ENCODE measurements around the gene HOPX.
"Not testable (repeated sequence)": the region's sequence is repeated elsewhere in the genome, so short reads cannot be mapped to it uniquely, and the experiment has no call there.

Gene HOPX

DNA sequence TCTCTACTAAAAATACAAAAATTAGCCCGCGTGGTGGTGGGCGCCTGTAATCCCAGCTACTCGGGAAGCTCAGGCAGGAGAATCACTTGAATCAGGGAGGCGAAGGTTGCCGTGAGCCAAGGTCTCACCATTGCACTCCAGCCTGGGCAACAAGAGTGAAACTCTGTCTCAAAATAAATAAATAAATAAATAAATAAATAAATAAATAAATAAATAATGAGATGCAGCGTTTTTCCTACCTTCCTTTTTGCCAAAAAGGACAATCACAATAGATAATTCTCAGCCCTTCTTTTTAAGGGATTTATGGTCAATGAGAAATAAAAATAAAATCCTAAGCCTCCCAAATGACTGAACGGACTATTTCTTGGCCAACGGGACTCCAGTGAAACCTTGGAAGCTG, 46.1 kb downstream of the HOPX start:
- not testable (repeated sequence) for H3K4me3 Mint-ChIP-seq; H3K9me3 Mint-ChIP-seq (ENCODE audit: low read depth); H3K27ac Mint-ChIP-seq; H3K27me3 Mint-ChIP-seq; H3K4me1 Mint-ChIP-seq (ENCODE audit: low read depth); H3K36me3 Mint-ChIP-seq

DNA sequence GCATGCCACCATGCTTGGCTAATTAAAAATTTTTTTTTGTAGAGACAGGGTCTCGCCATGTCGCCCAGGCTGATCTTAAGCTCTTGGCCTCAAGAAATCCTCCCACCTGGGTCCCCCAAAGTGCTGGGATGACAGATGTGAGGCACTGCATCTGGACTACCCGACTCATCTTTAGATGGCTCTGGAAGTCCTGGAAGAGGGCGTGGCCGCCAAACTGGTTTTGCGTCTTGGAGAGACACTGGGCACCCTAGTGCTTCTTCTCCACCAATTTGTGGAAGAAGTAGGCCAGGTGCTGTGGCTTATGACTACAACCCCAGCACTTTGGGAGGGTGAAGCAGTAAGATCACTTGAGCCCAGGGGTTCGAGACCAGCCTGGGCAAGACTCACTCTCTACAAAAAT, 47.6 kb downstream of the HOPX start:
- Mint-ChIP-seq H3K4me3 (no peak overlapping the region), H3K27me3 (no peaks in the 10 kb centered on the region), H3K36me3 (peaks cover 3% of the 10 kb centered on the region), H3K9me3 (ENCODE audit: low read depth) (peaks cover 4% of the 10 kb centered on the region), H3K27ac (no peak overlapping the region), H3K4me1 (ENCODE audit: low read depth) (no peaks in the 10 kb centered on the region)

DNA sequence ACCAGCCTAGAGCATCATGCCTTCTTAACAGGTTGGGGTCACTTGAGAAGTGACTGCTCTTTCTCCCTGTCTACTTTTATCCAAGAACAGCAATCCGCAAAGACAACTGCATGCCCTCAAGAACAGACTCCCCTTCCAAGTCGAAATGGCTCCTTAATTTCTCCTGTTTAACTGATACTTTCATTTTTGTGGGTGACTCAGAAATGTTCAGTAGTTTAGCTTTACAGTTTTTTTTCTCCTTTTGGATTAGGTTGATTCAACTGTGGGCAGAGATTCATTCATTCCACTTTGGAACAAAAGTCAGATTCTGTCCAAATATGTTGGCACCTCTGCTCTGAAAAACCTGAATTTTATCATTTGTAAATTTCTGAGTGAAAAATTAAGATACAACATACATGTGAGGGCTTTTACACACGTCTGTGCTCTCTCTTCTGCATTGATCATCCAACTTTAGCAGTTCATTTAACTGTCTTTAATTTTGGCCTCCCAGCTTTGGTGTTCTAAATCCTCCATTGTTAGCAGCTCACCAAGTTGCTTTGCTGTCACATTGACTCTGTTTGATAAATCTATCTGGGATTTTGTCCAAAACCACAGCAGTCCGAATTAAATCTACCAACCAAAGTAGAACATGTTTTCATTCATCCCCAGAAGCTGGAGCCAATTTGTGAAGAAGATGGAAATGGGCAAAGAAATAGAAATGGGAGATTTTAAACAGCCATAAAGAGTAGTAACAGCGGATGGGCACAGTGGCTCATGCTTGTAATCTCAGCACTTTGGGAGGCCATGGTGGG, 50.0 kb downstream of the HOPX start:
- Mint-ChIP-seq H3K4me3 (no peak overlapping the region), H3K9me3 (ENCODE audit: low read depth) (peaks cover 7% of the 10 kb centered on the region)

DNA sequence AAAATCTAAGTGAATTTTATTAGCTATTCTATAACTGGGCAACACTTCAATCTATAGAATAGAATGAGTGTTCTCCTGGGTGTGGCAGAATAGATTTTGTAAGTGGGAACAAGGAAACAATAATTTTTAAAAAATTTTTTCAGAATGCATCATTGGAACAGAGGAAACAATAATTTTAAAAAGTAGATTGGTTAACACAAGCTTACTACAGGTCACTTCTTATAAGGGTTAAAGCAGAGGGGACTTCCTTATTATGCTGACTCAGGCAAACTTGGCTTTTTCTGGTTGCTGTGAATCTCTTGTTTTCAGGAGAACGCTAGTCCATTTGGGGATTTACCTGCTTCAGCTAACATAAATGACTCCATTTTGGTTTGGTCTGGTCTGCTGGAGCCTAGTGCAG, 52.5 kb downstream of the HOPX start:
- H3K27me3 Mint-ChIP-seq: peaks cover 1% of the 10 kb centered on the region
- H3K4me3 Mint-ChIP-seq: no peak overlapping the region
- no peak overlapping the region for H3K27ac Mint-ChIP-seq
- H3K36me3 Mint-ChIP-seq: peaks cover 12% of the 10 kb centered on the region
- H3K9me3 Mint-ChIP-seq (ENCODE audit: low read depth): peaks cover 14% of the 10 kb centered on the region
- no peaks in the 10 kb centered on the region for H3K4me1 Mint-ChIP-seq (ENCODE audit: low read depth)

More for the DNA sequence above, 50.0 kb downstream of the HOPX start:
- Mint-ChIP-seq H3K4me1 (ENCODE audit: low read depth) (no peaks in the 10 kb centered on the region), H3K27ac (no peak overlapping the region), H3K36me3 (peaks cover 6% of the 10 kb centered on the region), H3K27me3 (no peaks in the 10 kb centered on the region)

DNA sequence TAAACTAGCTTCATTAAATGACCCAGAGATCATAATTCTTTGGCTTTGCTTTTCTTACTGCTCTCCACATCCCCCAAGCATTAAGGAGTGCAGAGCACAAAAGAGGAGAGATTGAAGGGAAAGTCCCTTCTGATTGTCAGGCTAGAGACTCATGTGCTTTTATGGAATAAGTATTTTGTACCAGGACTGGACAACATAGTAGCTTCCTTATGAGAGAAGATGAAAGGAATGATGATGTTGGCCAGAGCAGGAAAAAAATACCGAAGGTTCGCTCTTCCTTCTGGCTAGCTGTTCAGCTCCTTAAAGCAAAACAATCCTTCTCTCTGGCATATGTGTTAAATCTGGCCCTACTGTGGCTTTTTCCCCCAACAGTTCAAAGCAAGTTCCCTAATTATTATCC, 53.1 kb downstream of the HOPX start:
- Mint-ChIP-seq H3K9me3 (ENCODE audit: low read depth) (peaks cover 16% of the 10 kb centered on the region), H3K4me3 (no peak overlapping the region), H3K36me3 (peaks cover 14% of the 10 kb centered on the region), H3K27me3 (peaks cover 3% of the 10 kb centered on the region), H3K4me1 (ENCODE audit: low read depth) (no peaks in the 10 kb centered on the region), H3K27ac (no peak overlapping the region)

DNA sequence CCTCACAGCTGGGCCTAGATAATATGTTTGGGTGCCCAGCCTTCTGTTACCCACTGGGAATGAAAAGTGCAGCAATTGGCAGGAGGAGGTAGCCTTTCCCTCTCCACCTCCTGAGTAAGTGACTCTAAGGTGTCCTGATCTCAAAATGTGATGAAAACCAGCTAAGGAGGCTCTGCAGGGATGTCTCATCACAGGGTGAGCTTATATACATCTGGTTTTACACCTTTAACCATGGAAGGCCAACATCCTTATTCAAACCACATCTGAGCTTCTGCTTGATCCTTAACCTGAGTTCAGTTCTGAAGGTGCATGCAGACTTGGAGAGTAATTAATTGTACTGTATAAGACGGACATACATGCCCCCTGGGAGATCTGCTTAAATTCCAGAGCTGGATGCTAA, 53.7 kb downstream of the HOPX start:
- Mint-ChIP-seq H3K4me3 (no peak overlapping the region), H3K4me1 (ENCODE audit: low read depth) (no peaks in the 10 kb centered on the region), H3K9me3 (ENCODE audit: low read depth) (peaks cover 16% of the 10 kb centered on the region), H3K36me3 (peaks cover 14% of the 10 kb centered on the region), H3K27me3 (peaks cover 3% of the 10 kb centered on the region), H3K27ac (no peak overlapping the region)

DNA sequence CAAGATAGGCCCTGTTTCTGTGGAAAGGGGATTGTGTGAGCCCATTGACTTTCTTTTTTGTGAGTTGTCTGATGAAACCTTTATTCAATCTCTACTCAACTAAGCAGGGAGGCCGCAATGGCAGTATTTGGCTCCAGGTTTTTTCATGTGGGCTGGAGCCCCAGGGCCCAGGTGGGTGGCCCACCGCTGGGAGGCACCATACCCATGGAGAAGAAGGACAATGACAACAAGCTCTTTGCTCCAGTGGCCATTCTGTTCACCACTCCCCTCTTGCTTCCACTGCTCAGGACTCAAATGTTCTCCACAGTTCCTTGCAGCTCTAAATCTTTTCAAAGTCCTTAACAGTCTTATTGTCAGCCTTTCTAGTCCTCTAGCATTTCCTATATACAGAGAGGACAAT, 54.1 kb downstream of the HOPX start:
- Mint-ChIP-seq H3K4me3 (no peak overlapping the region), H3K4me1 (ENCODE audit: low read depth) (no peaks in the 10 kb centered on the region), H3K27ac (no peak overlapping the region), H3K36me3 (peaks cover 14% of the 10 kb centered on the region), H3K27me3 (peaks cover 3% of the 10 kb centered on the region), H3K9me3 (ENCODE audit: low read depth) (peaks cover 16% of the 10 kb centered on the region)

DNA sequence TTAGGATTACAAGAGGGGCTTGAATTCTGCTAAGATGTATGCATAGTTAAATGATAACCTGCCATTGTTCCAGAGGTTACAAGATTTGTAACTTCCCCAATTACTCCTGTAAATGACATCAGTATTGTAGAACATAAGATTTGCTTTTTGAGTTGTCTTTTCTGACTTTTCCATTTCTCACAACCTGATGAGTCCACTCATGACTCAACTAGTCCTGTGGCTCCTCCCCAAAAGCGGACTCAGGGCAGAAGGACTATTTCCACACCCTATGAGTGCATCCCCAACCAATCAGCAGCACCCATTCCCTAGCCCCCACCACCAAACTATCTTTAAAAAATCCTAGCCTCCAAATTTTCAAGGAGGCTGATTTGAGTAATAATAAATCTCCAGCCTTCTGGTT, 54.7 kb downstream of the HOPX start:
- H3K27me3 Mint-ChIP-seq: peaks cover 3% of the 10 kb centered on the region
- peaks cover 16% of the 10 kb centered on the region for H3K9me3 Mint-ChIP-seq (ENCODE audit: low read depth)
- H3K4me1 Mint-ChIP-seq (ENCODE audit: low read depth): no peaks in the 10 kb centered on the region
- H3K27ac Mint-ChIP-seq: no peak overlapping the region
- H3K4me3 Mint-ChIP-seq: no peak overlapping the region
- peaks cover 14% of the 10 kb centered on the region for H3K36me3 Mint-ChIP-seq

DNA sequence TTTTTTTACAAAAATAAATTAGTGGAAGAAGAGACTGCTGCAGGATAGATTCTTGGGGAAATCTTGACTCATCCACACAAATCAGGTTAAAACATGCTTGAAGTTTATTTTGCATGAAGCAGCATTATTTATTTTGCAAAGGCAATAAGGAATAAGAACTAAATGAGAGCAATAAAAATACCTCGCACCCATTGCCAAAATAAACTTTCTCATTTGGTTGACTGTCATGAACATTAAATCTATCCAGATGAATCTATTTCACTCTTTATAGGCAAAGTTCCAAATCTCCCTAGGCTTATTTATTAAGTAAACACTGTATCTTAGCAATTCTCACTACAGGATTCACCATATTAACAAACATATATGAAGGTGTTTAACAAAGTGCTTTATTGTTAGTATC, 58.9 kb downstream of the HOPX start:
- Mint-ChIP-seq H3K27me3 (peaks cover 6% of the 10 kb centered on the region), H3K27ac (no peak overlapping the region), H3K36me3 (peaks cover 14% of the 10 kb centered on the region), H3K9me3 (ENCODE audit: low read depth) (peaks cover 16% of the 10 kb centered on the region), H3K4me3 (no peak overlapping the region), H3K4me1 (ENCODE audit: low read depth) (no peaks in the 10 kb centered on the region)

DNA sequence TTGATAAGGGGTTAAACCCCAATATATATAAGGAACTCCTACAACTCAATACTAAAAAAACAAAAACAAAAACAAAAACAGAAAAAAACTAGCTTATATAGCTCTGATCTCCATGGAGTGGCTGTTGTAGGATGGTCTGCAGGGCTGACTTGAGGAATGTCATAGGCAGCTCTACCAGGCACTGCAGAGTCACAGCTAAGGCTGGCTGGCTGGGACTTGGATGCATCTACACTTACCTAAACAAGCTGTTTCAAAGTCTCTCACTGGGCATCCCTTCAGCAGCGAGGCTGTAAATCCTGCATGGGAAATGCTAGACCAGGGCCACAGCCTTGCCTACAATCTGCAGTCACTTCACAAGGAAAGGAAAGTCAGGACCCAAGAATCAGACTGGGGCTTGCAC, 61.3 kb downstream of the HOPX start:
- H3K9me3 Mint-ChIP-seq (ENCODE audit: low read depth): peaks cover 7% of the 10 kb centered on the region
- H3K27me3 Mint-ChIP-seq: peaks cover 9% of the 10 kb centered on the region
- no peak overlapping the region for H3K27ac Mint-ChIP-seq
- H3K36me3 Mint-ChIP-seq: peaks cover 6% of the 10 kb centered on the region
- no peak overlapping the region for H3K4me3 Mint-ChIP-seq
- no peaks in the 10 kb centered on the region for H3K4me1 Mint-ChIP-seq (ENCODE audit: low read depth)

DNA sequence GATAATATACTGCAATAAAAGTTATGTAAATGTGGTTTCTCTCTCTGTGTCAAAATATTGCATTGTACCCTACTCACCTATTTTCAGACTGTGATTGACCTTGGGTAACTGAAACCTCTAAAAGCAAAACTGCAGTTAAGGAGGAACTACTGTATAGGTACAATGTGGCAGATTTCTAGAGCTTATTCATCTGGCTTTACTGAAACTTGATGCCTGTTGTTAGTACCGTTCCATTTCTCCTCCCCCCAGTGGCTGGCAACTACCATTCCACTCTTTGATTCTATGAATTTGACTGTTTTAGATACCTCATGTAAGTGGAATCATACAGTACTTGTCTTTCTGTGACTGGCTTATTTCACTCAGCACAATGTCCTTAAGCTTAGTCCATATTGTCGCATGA, 61.9 kb downstream of the HOPX start:
- Mint-ChIP-seq H3K36me3 (peaks cover 6% of the 10 kb centered on the region), H3K4me1 (ENCODE audit: low read depth) (no peaks in the 10 kb centered on the region), H3K4me3 (no peak overlapping the region), H3K27me3 (peaks cover 9% of the 10 kb centered on the region), H3K27ac (no peak overlapping the region), H3K9me3 (ENCODE audit: low read depth) (peaks cover 7% of the 10 kb centered on the region)

DNA sequence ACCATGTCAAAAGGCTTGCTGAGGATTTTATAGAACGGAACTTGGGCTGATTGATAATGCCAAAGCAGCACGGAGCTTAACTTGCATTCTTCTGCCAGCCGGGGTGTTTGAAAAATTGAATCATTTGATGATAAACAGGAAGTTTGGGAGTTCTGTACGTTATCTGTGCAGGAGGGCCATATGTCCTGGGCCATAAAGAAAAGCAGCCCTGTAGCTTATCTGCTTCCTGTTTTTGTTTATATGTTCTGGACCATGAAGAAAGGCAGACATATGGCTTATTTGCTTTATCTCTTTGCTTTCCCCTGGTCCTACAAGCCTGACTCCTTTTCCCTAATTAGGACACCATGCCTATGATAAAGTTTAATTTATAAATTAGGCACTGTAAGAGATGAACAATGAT, 62.4 kb downstream of the HOPX start:
- peaks cover 3% of the 10 kb centered on the region for H3K36me3 Mint-ChIP-seq
- peaks cover 3% of the 10 kb centered on the region for H3K9me3 Mint-ChIP-seq (ENCODE audit: low read depth)
- H3K27ac Mint-ChIP-seq: no peak overlapping the region
- H3K4me3 Mint-ChIP-seq: no peak overlapping the region
- H3K4me1 Mint-ChIP-seq (ENCODE audit: low read depth): no peaks in the 10 kb centered on the region
- peaks cover 8% of the 10 kb centered on the region for H3K27me3 Mint-ChIP-seq

DNA sequence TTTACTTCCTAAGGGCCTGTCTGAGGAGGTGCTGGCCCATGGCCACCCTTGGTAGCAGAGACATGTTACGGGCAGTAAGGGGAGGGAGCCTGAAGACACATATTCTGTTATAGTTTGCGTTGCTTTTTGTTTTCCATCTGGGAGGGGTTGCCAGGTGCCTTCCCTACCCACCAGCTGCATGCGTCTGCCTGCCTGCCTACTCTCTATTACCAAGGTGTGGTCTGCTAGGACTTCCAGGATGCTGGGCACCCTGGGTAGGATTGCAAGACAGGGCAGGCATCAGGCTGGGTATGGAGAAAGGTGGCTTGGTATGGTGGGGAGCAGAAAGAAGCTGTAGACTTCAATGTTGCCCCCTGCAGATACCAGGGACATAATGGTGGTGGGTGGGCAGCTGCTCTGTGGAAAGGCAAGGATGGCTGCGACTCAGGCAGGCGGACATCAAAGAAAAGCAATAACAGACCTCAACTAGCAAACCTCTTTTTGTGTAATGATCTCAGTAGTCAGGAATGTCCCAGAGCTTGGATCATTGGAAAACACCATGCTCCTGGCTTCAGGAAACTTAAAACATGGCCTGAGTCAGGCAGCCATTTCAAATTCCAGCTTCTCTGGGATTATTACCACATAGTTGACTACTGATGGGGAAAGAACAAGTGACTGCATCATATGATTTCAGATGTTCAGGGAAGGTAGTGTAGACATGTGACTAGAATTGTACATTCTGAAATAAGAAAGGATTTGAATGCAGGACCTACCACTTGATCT, 67.8 kb downstream of the HOPX start:
- no peak overlapping the region for H3K27ac Mint-ChIP-seq
- no peaks in the 10 kb centered on the region for H3K9me3 Mint-ChIP-seq (ENCODE audit: low read depth)
- H3K36me3 Mint-ChIP-seq: no peaks in the 10 kb centered on the region
- no peak overlapping the region for H3K4me3 Mint-ChIP-seq
- H3K4me1 Mint-ChIP-seq (ENCODE audit: low read depth): no peaks in the 10 kb centered on the region
- peaks cover 6% of the 10 kb centered on the region for H3K27me3 Mint-ChIP-seq

DNA sequence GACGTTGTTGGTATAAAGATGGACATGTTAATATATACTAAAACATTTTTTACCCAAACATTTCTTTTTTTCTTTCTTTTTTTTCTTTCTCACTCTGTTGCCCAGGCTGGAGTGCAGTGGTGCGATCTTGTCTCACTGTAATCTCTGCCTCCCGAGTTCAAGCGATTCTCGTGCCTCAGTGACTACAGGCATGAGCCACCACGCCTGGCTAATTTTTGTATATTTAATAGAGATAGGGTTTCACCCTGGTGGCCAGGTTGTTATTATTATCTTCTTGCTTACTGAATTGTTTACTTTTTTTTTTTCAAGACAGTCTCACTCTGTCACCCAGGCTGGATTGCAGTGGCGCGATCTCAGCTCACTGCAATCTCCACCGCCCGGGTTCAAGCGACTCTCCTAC, 68.8 kb downstream of the HOPX start:
- H3K9me3 Mint-ChIP-seq (ENCODE audit: low read depth): no peaks in the 10 kb centered on the region
- H3K4me3 Mint-ChIP-seq: no peak overlapping the region
- H3K27me3 Mint-ChIP-seq: peaks cover 3% of the 10 kb centered on the region

DNA sequence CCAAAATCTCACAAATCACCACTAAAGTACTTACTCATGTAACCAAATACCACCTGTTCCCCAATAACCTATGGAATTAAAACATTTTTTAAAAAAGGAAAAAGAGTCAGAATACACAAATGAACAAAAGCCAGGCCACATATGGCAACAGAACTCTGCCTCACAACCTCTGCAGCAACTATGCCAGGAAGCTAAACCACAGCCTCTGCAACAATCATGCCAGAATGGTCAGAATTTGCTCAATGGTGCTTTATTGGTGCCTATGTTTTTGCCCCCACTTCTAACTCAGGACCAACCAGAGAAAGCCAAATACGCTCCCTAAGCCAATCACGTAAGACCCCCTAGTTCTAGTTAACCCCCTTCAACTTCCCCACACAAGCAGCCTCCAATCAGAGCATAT, 69.6 kb downstream of the HOPX start:
- no peak overlapping the region for H3K27ac Mint-ChIP-seq
- H3K36me3 Mint-ChIP-seq: no peaks in the 10 kb centered on the region
- no peaks in the 10 kb centered on the region for H3K9me3 Mint-ChIP-seq (ENCODE audit: low read depth)
- H3K27me3 Mint-ChIP-seq: no peaks in the 10 kb centered on the region
- no peak overlapping the region for H3K4me3 Mint-ChIP-seq
- no peaks in the 10 kb centered on the region for H3K4me1 Mint-ChIP-seq (ENCODE audit: low read depth)

More for the DNA sequence above, 68.8 kb downstream of the HOPX start:
- no peak overlapping the region for H3K27ac Mint-ChIP-seq
- no peaks in the 10 kb centered on the region for H3K36me3 Mint-ChIP-seq
- H3K4me1 Mint-ChIP-seq (ENCODE audit: low read depth): no peaks in the 10 kb centered on the region

DNA sequence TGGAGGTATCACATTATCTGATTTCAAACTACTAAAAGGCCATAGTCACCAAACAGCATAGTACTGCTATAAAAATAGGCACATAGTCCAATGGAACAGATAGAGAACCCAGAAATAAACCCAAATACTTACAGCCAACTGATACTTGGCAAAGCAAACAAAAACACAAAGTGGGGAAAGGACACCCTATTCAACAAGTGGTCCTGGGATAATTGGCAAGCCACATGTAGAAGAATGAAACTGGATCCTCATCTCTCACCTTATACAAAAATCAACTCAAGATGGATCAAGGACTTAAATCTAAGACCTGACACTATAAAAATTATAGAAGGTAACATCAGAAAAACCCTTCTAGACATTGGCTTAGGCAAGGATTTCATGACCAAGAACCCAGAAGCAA, 70.9 kb downstream of the HOPX start:
- not testable (repeated sequence) for H3K27me3 Mint-ChIP-seq; H3K4me3 Mint-ChIP-seq; H3K4me1 Mint-ChIP-seq (ENCODE audit: low read depth); H3K27ac Mint-ChIP-seq; H3K9me3 Mint-ChIP-seq (ENCODE audit: low read depth); H3K36me3 Mint-ChIP-seq
